HEK293 (cell line): ENCODE measurements around the gene WNT2.

Experiments
- CTCF ChIA-PET: fragments of 350-600 bp; formaldehyde crosslinking; extraction: SDS; loops from one replicate; lab custom pipeline; 2021; ENCODE audit warnings: antibody characterized with exemption; lab: Yijun Ruan, JAX
- POLR2A ChIA-PET: fragments of 300-600 bp; formaldehyde crosslinking; extraction: SDS; loops from one replicate; lab custom pipeline; 2020; ENCODE audit warnings: antibody characterized with exemption, inconsistent platforms; lab: Yijun Ruan, JAX
- H3K27ac ChIP-seq: fragments of 200-500 bp; sonication (Bioruptor generic); 2 replicates; pipeline ENCODE4 v1.5.1; 2014; ENCODE audit warnings: low read depth, low read length, control low read depth, inconsistent platforms; ENCODE audit errors: extremely low read depth
- H3K36me3 ChIP-seq, 2 experiments: fragments of 200-500 bp in 1 of 2; sonication (Bioruptor generic) in 1 of 2; 1 replicate in 1 of 2; 2 replicates in 1 of 2; pipeline ENCODE4 v1.5.1; 2014 to 2017; ENCODE audit warnings: inconsistent platforms in 2 of 2, low read length in 2 of 2; ENCODE audit not compliant: control insufficient read depth in 2 of 2, insufficient read depth in 1 of 2
- H3K4me1 ChIP-seq: fragments of 200-500 bp; sonication (Bioruptor generic); 2 replicates; pipeline ENCODE4 v1.5.1; 2014; ENCODE audit warnings: mild to moderate bottlenecking, low read length, inconsistent platforms; ENCODE audit not compliant: control insufficient read depth, insufficient read depth
- H3K4me3 ChIP-seq: 2 replicates; pipeline ENCODE4 v1.5.1; 2011; ENCODE audit warnings: low read depth, mild to moderate bottlenecking, control low read depth, low read length, moderate library complexity
- H3K9me3 ChIP-seq: fragments of 200-500 bp; sonication (Bioruptor generic); 2 replicates; pipeline ENCODE4 v1.5.1; 2014; ENCODE audit warnings: low read depth, low read length, inconsistent platforms; ENCODE audit not compliant: control insufficient read depth, insufficient read depth
- GFI1B ChIP-seq: fragments of 450-650 bp; formaldehyde crosslinking; IDR thresholded peaks from 2 replicates; pipeline ENCODE4 v1.5.1; 2016; ENCODE audit warnings: missing biosample characterization, missing genetic modification characterization
- GLIS1 ChIP-seq: fragments of 450-650 bp; formaldehyde crosslinking; IDR thresholded peaks from 2 replicates; pipeline ENCODE4 v1.5.1; 2016; ENCODE audit warnings: missing biosample characterization, missing genetic modification characterization
- MEIS1 ChIP-seq: sonication (generic); formaldehyde crosslinking; IDR thresholded peaks from 2 replicates; pipeline ENCODE4 v1.8.1; 2022; ENCODE audit warnings: missing genetic modification reagents, mild to moderate bottlenecking, borderline replicate concordance
- SALL2 ChIP-seq: fragments of 450-650 bp; formaldehyde crosslinking; IDR thresholded peaks from 2 replicates; pipeline ENCODE4 v1.5.0; 2017; ENCODE audit warnings: missing biosample characterization, mild to moderate bottlenecking, missing genetic modification characterization, borderline replicate concordance
- SP7 ChIP-seq: fragments of 450-650 bp; formaldehyde crosslinking; IDR thresholded peaks from 2 replicates; pipeline ENCODE4 v1.5.1; 2016; ENCODE audit warnings: missing biosample characterization, missing genetic modification characterization
- ZBTB48 ChIP-seq: fragments of 450-650 bp; formaldehyde crosslinking; IDR thresholded peaks from 2 replicates; pipeline ENCODE4 v1.5.1; 2016; ENCODE audit warnings: missing biosample characterization, missing genetic modification characterization
- ZFP37 ChIP-seq: fragments of 450-650 bp; formaldehyde crosslinking; IDR thresholded peaks from 2 replicates; pipeline ENCODE4 v1.5.1; 2016; ENCODE audit warnings: missing biosample characterization, missing genetic modification characterization
- ZFP41 ChIP-seq: fragments of 450-650 bp; formaldehyde crosslinking; IDR thresholded peaks from 2 replicates; pipeline ENCODE4 v1.5.1; 2016; ENCODE audit warnings: missing biosample characterization, missing genetic modification characterization, borderline replicate concordance
- ZFP69B ChIP-seq: fragments of 450-650 bp; formaldehyde crosslinking; IDR thresholded peaks from 2 replicates; pipeline ENCODE4 v1.5.1; 2016; ENCODE audit warnings: missing biosample characterization, missing genetic modification characterization
- ZNF121 ChIP-seq: fragments of 450-650 bp; formaldehyde crosslinking; IDR thresholded peaks from 2 replicates; pipeline ENCODE4 v1.5.1; 2016; ENCODE audit warnings: missing biosample characterization, missing genetic modification characterization
- ZNF132 ChIP-seq: fragments of 450-650 bp; formaldehyde crosslinking; IDR thresholded peaks from 2 replicates; pipeline ENCODE4 v1.5.1; 2017; ENCODE audit warnings: missing biosample characterization, missing genetic modification characterization, borderline replicate concordance
- ZNF24 ChIP-seq: fragments of 450-650 bp; formaldehyde crosslinking; IDR thresholded peaks from 2 replicates; pipeline ENCODE4 v1.5.1; 2016; ENCODE audit warnings: missing biosample characterization, missing genetic modification characterization
- ZNF248 ChIP-seq: fragments of 450-650 bp; formaldehyde crosslinking; IDR thresholded peaks from 2 replicates; pipeline ENCODE4 v1.5.1; 2017; ENCODE audit warnings: missing biosample characterization, missing genetic modification characterization
- ZNF335 ChIP-seq: fragments of 450-650 bp; formaldehyde crosslinking; conservative IDR thresholded peaks from 2 replicates; pipeline ENCODE4 v1.5.1; 2016; ENCODE audit warnings: missing biosample characterization, missing genetic modification characterization
- ZNF521 ChIP-seq: fragments of 450-650 bp; formaldehyde crosslinking; IDR thresholded peaks from 2 replicates; pipeline ENCODE4 v1.5.1; 2017; ENCODE audit warnings: missing biosample characterization, mild to moderate bottlenecking, missing genetic modification characterization
- ZNF558 ChIP-seq: fragments of 450-650 bp; formaldehyde crosslinking; IDR thresholded peaks from 2 replicates; pipeline ENCODE4 v1.5.1; 2016; ENCODE audit warnings: missing biosample characterization, missing genetic modification characterization
- ZNF560 ChIP-seq: fragments of 450-650 bp; formaldehyde crosslinking; IDR thresholded peaks from 2 replicates; pipeline ENCODE4 v1.5.1; 2017; ENCODE audit warnings: missing biosample characterization, missing genetic modification characterization, borderline replicate concordance
- ZNF561 ChIP-seq: fragments of 450-650 bp; IDR thresholded peaks from 2 replicates; pipeline ENCODE4 v1.5.1; 2018; ENCODE audit warnings: missing biosample characterization, missing genetic modification characterization, borderline replicate concordance
- ZNF571 ChIP-seq: fragments of 450-650 bp; formaldehyde crosslinking; IDR thresholded peaks from 2 replicates; pipeline ENCODE4 v1.5.0; 2017; ENCODE audit warnings: missing biosample characterization, missing genetic modification characterization
- ZNF629 ChIP-seq: fragments of 450-650 bp; formaldehyde crosslinking; IDR thresholded peaks from 2 replicates; pipeline ENCODE4 v1.5.1; 2017; ENCODE audit warnings: missing biosample characterization, missing genetic modification characterization
- ZNF837 ChIP-seq: fragments of 450-650 bp; formaldehyde crosslinking; IDR thresholded peaks from 2 replicates; pipeline ENCODE4 v1.5.1; 2016; ENCODE audit warnings: missing biosample characterization, missing genetic modification characterization
- ZSCAN23 ChIP-seq: fragments of 450-650 bp; formaldehyde crosslinking; IDR thresholded peaks from 2 replicates; pipeline ENCODE4 v1.5.1; 2016; ENCODE audit warnings: missing biosample characterization, missing genetic modification characterization
- ZXDB ChIP-seq: fragments of 450-650 bp; formaldehyde crosslinking; IDR thresholded peaks from 2 replicates; pipeline ENCODE4 v1.5.1; 2016; ENCODE audit warnings: missing biosample characterization, missing genetic modification characterization
- TF ChIP-seq, protein P1 (sequence below): fragments of 450-650 bp; formaldehyde crosslinking; IDR thresholded peaks from 2 replicates; pipeline ENCODE4 v1.5.1; 2016; ENCODE audit warnings: missing biosample characterization, missing genetic modification characterization, borderline replicate concordance
- TF ChIP-seq, protein P2 (sequence below): fragments of 450-650 bp; formaldehyde crosslinking; IDR thresholded peaks from 2 replicates; pipeline ENCODE4 v1.5.1; 2016; ENCODE audit warnings: missing biosample characterization, missing genetic modification characterization
- TF ChIP-seq, protein P3 (sequence below): fragments of 450-650 bp; formaldehyde crosslinking; IDR thresholded peaks from 2 replicates; pipeline ENCODE4 v1.5.1; 2016; ENCODE audit warnings: missing biosample characterization, missing genetic modification characterization, low read depth
- TF ChIP-seq, protein P4 (sequence below): fragments of 450-650 bp; formaldehyde crosslinking; IDR thresholded peaks from 2 replicates; pipeline ENCODE4 v1.5.1; 2016; ENCODE audit warnings: missing biosample characterization, missing genetic modification characterization

WNT2 gene

DNA sequence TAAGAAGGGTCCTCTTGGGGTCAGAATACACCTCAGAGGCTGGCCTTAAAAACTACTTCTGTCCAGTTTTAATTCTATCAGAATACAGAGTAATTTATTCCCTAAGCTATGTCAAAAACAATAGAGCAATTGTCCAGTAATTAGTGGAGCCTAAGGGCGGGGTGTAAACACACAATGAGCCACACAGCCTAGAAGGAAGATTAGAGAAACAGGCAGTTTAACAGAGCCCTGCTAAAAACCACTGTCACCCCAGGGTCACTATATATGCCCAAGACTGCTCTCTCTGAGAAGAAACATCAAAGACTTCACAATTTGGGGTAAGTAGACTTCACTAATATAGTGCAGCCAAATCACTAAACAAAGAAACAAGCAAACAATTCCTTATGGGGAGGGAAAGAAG is 27.2 kb upstream of the WNT2 start:
- Histone ChIP-seq H3K9me3 (no peaks in the 10 kb centered on the region), H3K36me3 (no peaks in the 10 kb centered on the region), H3K27ac (no peak overlapping the region), H3K4me1 (no peaks in the 10 kb centered on the region), H3K4me3 (no peak overlapping the region)
- no peak for TF ChIP-seq SP7 (tag by site-specific recombination)
- no peak for TF ChIP-seq ZNF521 (tag by site-specific recombination)
- no peak for TF ChIP-seq GFI1B
- no peak for TF ChIP-seq ZNF24 (tag by site-specific recombination)
- TF ChIP-seq ZNF558 (tag by site-specific recombination), result no peak
- TF ChIP-seq ZFP41 (tag by site-specific recombination), result no peak
- TF ChIP-seq ZNF571 (tag by site-specific recombination), result no peak
- TF ChIP-seq ZSCAN23 (tag by site-specific recombination), result no peak
- TF ChIP-seq ZFP37 (tag by site-specific recombination), result no peak
- no peak for TF ChIP-seq GLIS1
- no peak for TF ChIP-seq ZFP69B
- TF ChIP-seq ZNF121 (tag by site-specific recombination), result no peak
- TF ChIP-seq, protein P1, sequence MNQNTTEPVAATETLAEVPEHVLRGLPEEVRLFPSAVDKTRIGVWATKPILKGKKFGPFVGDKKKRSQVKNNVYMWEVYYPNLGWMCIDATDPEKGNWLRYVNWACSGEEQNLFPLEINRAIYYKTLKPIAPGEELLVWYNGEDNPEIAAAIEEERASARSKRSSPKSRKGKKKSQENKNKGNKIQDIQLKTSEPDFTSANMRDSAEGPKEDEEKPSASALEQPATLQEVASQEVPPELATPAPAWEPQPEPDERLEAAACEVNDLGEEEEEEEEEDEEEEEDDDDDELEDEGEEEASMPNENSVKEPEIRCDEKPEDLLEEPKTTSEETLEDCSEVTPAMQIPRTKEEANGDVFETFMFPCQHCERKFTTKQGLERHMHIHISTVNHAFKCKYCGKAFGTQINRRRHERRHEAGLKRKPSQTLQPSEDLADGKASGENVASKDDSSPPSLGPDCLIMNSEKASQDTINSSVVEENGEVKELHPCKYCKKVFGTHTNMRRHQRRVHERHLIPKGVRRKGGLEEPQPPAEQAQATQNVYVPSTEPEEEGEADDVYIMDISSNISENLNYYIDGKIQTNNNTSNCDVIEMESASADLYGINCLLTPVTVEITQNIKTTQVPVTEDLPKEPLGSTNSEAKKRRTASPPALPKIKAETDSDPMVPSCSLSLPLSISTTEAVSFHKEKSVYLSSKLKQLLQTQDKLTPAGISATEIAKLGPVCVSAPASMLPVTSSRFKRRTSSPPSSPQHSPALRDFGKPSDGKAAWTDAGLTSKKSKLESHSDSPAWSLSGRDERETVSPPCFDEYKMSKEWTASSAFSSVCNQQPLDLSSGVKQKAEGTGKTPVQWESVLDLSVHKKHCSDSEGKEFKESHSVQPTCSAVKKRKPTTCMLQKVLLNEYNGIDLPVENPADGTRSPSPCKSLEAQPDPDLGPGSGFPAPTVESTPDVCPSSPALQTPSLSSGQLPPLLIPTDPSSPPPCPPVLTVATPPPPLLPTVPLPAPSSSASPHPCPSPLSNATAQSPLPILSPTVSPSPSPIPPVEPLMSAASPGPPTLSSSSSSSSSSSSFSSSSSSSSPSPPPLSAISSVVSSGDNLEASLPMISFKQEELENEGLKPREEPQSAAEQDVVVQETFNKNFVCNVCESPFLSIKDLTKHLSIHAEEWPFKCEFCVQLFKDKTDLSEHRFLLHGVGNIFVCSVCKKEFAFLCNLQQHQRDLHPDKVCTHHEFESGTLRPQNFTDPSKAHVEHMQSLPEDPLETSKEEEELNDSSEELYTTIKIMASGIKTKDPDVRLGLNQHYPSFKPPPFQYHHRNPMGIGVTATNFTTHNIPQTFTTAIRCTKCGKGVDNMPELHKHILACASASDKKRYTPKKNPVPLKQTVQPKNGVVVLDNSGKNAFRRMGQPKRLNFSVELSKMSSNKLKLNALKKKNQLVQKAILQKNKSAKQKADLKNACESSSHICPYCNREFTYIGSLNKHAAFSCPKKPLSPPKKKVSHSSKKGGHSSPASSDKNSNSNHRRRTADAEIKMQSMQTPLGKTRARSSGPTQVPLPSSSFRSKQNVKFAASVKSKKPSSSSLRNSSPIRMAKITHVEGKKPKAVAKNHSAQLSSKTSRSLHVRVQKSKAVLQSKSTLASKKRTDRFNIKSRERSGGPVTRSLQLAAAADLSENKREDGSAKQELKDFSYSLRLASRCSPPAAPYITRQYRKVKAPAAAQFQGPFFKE, result no peak
- TF ChIP-seq, protein P2, sequence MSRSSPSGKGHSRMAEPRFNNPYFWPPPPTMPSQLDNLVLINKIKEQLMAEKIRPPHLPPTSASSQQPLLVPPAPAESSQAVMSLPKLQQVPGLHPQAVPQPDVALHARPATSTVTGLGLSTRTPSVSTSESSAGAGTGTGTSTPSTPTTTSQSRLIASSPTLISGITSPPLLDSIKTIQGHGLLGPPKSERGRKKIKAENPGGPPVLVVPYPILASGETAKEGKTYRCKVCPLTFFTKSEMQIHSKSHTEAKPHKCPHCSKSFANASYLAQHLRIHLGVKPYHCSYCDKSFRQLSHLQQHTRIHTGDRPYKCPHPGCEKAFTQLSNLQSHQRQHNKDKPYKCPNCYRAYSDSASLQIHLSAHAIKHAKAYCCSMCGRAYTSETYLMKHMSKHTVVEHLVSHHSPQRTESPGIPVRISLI (tag by site-specific recombination), result no peak
- TF ChIP-seq ZNF560 (tag by site-specific recombination), result no peak
- TF ChIP-seq ZNF837, result no peak
- no peak for TF ChIP-seq ZNF132 (tag by site-specific recombination)
- no peak for TF ChIP-seq ZNF248 (tag by site-specific recombination)
- CTCF ChIA-PET, result interaction anchor here (0.7 kb wide), 1 partner anchor 37 kb away, joined by 3 read pairs; no protein-coding TSS in a partner anchor
- POLR2A ChIA-PET, result no interaction called here

DNA sequence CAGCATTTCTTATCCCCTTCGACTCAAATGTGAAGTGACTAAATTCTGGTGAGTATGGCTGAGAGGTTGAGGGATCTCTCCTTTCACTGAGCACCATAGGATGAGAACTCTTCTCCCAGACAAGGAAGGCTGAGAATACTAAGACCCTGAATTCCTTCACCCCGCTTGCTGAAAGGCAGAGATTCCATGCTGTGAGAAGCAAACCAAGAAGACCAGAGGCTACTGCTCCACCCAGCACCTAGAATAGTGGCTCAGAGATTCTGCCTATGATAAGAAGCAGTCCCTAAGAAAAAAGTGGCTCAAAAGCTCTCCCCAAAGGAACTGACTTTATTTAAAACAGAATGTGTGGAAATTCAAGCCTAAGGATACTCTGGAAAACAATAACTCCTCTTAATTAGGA is 26.7 kb upstream of the WNT2 start:
- H3K4me1 ChIP-seq, result no peaks in the 10 kb centered on the region
- no peaks in the 10 kb centered on the region for H3K9me3 ChIP-seq
- POLR2A ChIA-PET, result no interaction called here
- no peaks in the 10 kb centered on the region for H3K36me3 ChIP-seq
- CTCF ChIA-PET, result interaction anchor here (0.7 kb wide), 1 partner anchor 37 kb away, joined by 3 read pairs; no protein-coding TSS in a partner anchor
- H3K4me3 ChIP-seq, result no peak overlapping the region
- H3K27ac ChIP-seq, result no peak overlapping the region
- TF ChIP-seq ZNF335 (tag by site-specific recombination) (no peak), ZBTB48 (tag by site-specific recombination) (no peak), ZNF561 (tag by site-specific recombination) (no peak), ZXDB (tag by site-specific recombination) (no peak), ZNF629 (tag by site-specific recombination) (no peak), ZFP41 (tag by site-specific recombination) (no peak), MEIS1 (CRISPR knock-in tag) (no peak), SALL2 (tag by site-specific recombination) (no peak)
- TF ChIP-seq, protein P3, sequence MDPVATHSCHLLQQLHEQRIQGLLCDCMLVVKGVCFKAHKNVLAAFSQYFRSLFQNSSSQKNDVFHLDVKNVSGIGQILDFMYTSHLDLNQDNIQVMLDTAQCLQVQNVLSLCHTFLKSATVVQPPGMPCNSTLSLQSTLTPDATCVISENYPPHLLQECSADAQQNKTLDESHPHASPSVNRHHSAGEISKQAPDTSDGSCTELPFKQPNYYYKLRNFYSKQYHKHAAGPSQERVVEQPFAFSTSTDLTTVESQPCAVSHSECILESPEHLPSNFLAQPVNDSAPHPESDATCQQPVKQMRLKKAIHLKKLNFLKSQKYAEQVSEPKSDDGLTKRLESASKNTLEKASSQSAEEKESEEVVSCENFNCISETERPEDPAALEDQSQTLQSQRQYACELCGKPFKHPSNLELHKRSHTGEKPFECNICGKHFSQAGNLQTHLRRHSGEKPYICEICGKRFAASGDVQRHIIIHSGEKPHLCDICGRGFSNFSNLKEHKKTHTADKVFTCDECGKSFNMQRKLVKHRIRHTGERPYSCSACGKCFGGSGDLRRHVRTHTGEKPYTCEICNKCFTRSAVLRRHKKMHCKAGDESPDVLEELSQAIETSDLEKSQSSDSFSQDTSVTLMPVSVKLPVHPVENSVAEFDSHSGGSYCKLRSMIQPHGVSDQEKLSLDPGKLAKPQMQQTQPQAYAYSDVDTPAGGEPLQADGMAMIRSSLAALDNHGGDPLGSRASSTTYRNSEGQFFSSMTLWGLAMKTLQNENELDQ (tag by site-specific recombination), result no peak
- TF ChIP-seq, protein P4, sequence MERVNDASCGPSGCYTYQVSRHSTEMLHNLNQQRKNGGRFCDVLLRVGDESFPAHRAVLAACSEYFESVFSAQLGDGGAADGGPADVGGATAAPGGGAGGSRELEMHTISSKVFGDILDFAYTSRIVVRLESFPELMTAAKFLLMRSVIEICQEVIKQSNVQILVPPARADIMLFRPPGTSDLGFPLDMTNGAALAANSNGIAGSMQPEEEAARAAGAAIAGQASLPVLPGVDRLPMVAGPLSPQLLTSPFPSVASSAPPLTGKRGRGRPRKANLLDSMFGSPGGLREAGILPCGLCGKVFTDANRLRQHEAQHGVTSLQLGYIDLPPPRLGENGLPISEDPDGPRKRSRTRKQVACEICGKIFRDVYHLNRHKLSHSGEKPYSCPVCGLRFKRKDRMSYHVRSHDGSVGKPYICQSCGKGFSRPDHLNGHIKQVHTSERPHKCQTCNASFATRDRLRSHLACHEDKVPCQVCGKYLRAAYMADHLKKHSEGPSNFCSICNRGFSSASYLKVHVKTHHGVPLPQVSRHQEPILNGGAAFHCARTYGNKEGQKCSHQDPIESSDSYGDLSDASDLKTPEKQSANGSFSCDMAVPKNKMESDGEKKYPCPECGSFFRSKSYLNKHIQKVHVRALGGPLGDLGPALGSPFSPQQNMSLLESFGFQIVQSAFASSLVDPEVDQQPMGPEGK (tag by site-specific recombination), result no peak
